Rectal smooth muscle tissue (tissue), 1 donor: ENCODE measurements around the gene SELENOP.

Experiments used
- H3K27ac ChIP-seq: one replicate; pipeline ENCODE4 v1.7.0; 2013; ENCODE audit warnings: low read depth, low read length, inconsistent platforms
- H3K27me3 ChIP-seq: one replicate; pipeline ENCODE4 v1.7.0; 2013; ENCODE audit warnings: low read length; ENCODE audit not compliant: control insufficient read depth, insufficient read depth
- H3K36me3 ChIP-seq: one replicate; pipeline ENCODE4 v1.7.0; 2013; ENCODE audit warnings: low read length; ENCODE audit not compliant: control insufficient read depth, insufficient read depth
- H3K4me1 ChIP-seq: one replicate; pipeline ENCODE4 v1.7.0; 2013; ENCODE audit warnings: low read length; ENCODE audit not compliant: control insufficient read depth, insufficient read depth
- H3K4me3 ChIP-seq: one replicate; pipeline ENCODE4 v1.7.0; 2013; ENCODE audit warnings: low read length
- H3K9ac ChIP-seq: one replicate; pipeline ENCODE4 v1.7.0; 2013; ENCODE audit warnings: low read length

Gene SELENOP

DNA sequence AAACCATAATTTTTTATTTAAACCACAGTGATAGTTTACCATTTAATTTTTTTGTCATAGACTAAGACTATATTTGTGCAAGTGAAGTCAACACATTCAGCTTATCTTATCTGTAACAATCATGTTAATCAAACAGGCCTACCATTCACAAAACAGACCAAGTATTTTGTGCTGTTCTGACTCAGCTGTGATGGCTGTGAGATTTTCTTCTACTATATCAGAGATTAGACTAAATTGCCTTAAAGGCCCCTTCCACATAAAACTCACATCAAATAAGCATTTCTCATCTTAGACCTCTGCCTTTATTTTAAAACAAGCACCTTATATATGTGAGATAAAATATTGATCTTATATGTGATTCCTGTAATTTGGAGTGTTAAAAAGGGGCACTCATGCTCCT, 41.7 kb downstream of the SELENOP start:
- no peak overlapping the region for H3K9ac ChIP-seq
- no peaks in the 10 kb centered on the region for H3K36me3 ChIP-seq
- H3K27ac ChIP-seq = no peak overlapping the region
- no peaks in the 10 kb centered on the region for H3K27me3 ChIP-seq
- no peak overlapping the region for H3K4me3 ChIP-seq
- no peaks in the 10 kb centered on the region for H3K4me1 ChIP-seq

- Histone ChIP-seq H3K4me1 (no peaks in the 10 kb centered on the region), H3K4me3 (no peak overlapping the region), H3K9ac (no peak overlapping the region), H3K27ac (no peak overlapping the region), H3K36me3 (no peaks in the 10 kb centered on the region), H3K27me3 (no peaks in the 10 kb centered on the region)
Measured at GRCh38 chr5:42768106-42768504, 43.6 kb downstream of the SELENOP start.

GRCh38 chr5:42767491-42768105, 44.1 kb downstream of the SELENOP start:
- Histone ChIP-seq H3K27me3 (no peaks in the 10 kb centered on the region), H3K4me3 (no peak overlapping the region), H3K36me3 (no peaks in the 10 kb centered on the region), H3K9ac (no peak overlapping the region), H3K4me1 (no peaks in the 10 kb centered on the region), H3K27ac (no peak overlapping the region)

- no peaks in the 10 kb centered on the region for H3K36me3 ChIP-seq
- H3K4me1 ChIP-seq = no peaks in the 10 kb centered on the region
- no peaks in the 10 kb centered on the region for H3K27me3 ChIP-seq
- no peak overlapping the region for H3K27ac ChIP-seq
- H3K4me3 ChIP-seq = no peak overlapping the region
- H3K9ac ChIP-seq = no peak overlapping the region
Measured at GRCh38 chr5:42761791-42762190, 49.9 kb downstream of the SELENOP start.

DNA sequence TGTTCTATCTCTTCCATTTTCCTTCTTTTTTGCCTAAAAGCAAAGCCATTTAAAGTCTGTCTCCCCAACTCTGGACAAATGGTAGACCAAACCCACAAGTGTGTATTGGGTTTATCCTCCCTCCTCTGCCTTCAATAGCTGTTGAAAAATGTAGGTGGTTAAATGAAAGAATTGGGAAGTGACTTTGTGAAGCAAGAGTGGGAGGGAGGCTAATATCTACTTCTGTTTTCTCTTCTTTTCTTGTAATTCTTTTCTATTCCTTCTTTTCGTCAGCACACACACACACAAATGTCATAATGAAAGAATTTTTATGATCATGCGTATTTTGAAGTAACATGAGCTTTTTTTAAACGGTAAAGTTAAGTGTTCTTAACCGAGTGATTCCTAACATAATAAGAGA, 51.3 kb downstream of the SELENOP start:
- H3K4me1 ChIP-seq = no peaks in the 10 kb centered on the region

DNA sequence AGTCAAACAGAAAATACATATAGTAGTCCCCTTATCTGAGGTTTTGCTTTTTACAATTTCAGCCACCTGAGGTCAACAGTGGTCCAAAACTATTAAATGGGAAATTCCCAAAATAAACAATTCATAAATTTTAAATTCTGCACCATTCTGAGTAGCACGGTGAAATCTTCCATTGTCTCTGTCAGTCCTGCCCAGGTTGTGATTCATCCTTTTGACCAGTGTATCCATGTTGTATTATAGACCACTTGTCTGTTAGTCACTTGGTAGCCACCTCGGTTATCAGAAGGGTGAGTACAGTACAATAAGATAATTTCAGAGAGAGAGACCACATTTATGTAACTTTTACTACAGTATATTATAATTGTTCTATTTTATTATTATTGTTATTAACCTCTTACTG, 52.2 kb downstream of the SELENOP start:
- no peaks in the 10 kb centered on the region for H3K27me3 ChIP-seq
- H3K36me3 ChIP-seq = no peaks in the 10 kb centered on the region
- H3K9ac ChIP-seq = no peak overlapping the region
- no peaks in the 10 kb centered on the region for H3K4me1 ChIP-seq
- H3K27ac ChIP-seq = no peak overlapping the region
- no peak overlapping the region for H3K4me3 ChIP-seq

More for the DNA sequence above, 51.3 kb downstream of the SELENOP start:
- H3K27me3 ChIP-seq = no peaks in the 10 kb centered on the region
- H3K4me3 ChIP-seq = no peak overlapping the region
- no peak overlapping the region for H3K27ac ChIP-seq
- H3K36me3 ChIP-seq = no peaks in the 10 kb centered on the region
- no peak overlapping the region for H3K9ac ChIP-seq

GRCh38 chr5:42756606-42757601, 54.8 kb downstream of the SELENOP start, which contains the start of gene CCDC152:
TSS of gene CCDC152 (plus strand) at chr5:42756818. CDS start at chr5:42759122, 2,304 bp downstream.
- Histone ChIP-seq H3K4me1 (no peaks in the 10 kb centered on the region), H3K4me3 (no peak within 1 kb of the TSS), H3K9ac (no peak within 1 kb of the TSS)

DNA sequence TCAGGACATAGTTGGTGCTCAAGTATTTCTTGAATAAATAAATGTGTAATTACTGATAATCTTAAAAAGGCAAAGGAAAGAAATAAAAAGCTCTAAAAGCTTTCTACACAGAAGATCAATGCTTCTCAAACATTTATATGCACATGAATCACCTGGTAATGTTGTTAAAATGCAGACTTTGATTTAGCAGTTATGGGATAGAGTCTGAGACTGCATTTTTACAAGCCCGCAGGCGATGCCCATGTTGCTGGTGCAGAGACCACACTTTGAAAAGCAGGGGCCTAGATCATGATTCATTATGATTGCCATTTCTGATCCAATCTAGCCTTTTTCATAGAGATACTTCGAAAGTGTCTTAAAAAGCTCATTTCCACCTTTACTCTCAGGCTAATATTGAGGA, 58.6 kb downstream of the SELENOP start:
- H3K27ac ChIP-seq = no peak overlapping the region
- H3K4me1 ChIP-seq = no peaks in the 10 kb centered on the region
- H3K36me3 ChIP-seq = no peaks in the 10 kb centered on the region
- no peak overlapping the region for H3K4me3 ChIP-seq
- no peak overlapping the region for H3K9ac ChIP-seq
- H3K27me3 ChIP-seq = no peaks in the 10 kb centered on the region

More at GRCh38 chr5:42756606-42757601, 54.8 kb downstream of the SELENOP start, which contains the start of gene CCDC152:
- Histone ChIP-seq H3K27ac (no peak within 1 kb of the TSS), H3K27me3 (no peaks in the 10 kb centered on the region), H3K36me3 (no peaks in the 10 kb centered on the region)

DNA sequence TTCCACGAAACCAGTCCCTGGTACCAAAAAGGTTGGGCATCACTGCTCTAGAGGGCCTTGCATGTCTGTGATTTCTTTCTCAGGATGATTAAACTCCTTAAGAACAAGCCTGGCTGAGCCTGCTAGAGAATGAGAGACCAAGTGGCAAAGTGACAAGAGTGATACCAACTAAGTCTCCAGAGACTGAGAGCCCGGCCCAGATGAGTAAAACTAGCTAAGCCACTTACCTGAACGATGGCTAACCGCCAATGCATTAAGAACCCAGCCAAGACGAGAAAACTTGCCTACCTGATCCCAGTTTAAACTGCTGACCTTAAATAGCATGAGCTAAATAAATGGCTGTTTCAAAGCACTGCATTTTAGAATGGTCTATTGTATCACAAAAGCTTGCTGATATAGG, 60.6 kb downstream of the SELENOP start:
- Histone ChIP-seq H3K27ac (no peak overlapping the region), H3K9ac (no peak overlapping the region), H3K27me3 (no peaks in the 10 kb centered on the region), H3K4me3 (no peak overlapping the region), H3K4me1 (no peaks in the 10 kb centered on the region), H3K36me3 (no peaks in the 10 kb centered on the region)

DNA sequence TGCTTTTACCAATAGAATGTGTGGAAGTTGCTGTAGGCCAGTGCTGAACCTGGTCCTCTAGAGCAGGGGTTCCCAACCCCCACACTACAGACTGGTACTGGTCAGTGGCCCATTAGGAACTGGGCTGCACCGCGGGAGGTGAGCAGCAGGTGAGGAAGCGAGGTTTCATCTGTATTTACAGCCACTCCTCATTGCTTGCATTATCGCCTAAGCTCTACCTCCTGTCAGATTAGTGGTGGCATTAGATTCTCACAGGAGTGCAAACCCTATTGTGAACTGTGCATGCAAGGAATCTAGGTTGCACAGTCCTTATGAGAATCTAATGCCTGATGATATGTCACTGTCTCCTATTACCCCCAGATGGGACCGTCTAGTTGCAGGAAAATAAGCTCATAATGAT, 61.2 kb downstream of the SELENOP start:
- Histone ChIP-seq H3K36me3 (no peaks in the 10 kb centered on the region), H3K4me1 (no peaks in the 10 kb centered on the region), H3K4me3 (no peak overlapping the region)

More for the DNA sequence above, 61.2 kb downstream of the SELENOP start:
- H3K27ac ChIP-seq = no peak overlapping the region
- H3K9ac ChIP-seq = no peak overlapping the region
- no peaks in the 10 kb centered on the region for H3K27me3 ChIP-seq
